CD4-positive, alpha-beta T cell treated with Interleukin-15 for 1 hour (primary cell): ENCODE measurements around the gene LGI1.

Source experiments
- DNase-seq: peaks from one replicate; pipeline ENCODE4 v3.0.0-alpha.2; 2020

Gene LGI1

GRCh38 chr10:93755443-93756116, 2.2 kb upstream of the LGI1 start:
- DNase-seq = no peak

GRCh38 chr10:93756118-93756517, 1.6 kb upstream of the LGI1 start:
- DNase-seq = no peak

GRCh38 chr10:93757136-93757535, 600 bp upstream of the LGI1 start:
- DNase-seq = no peak

GRCh38 chr10:93758508-93758885, 761 bp downstream of the LGI1 start:
- DNase-seq = no peak

GRCh38 chr10:93758891-93759410, 1.2 kb downstream of the LGI1 start:
- DNase-seq = no peak

- no peak for DNase-seq
Measured at GRCh38 chr10:93760490-93760889, 2.8 kb downstream of the LGI1 start.

GRCh38 chr10:93762979-93763391, 5.2 kb downstream of the LGI1 start:
- no peak for DNase-seq

GRCh38 chr10:93766918-93767317, 9.2 kb downstream of the LGI1 start:
- no peak for DNase-seq

GRCh38 chr10:93767724-93768399, 10.1 kb downstream of the LGI1 start:
- no peak for DNase-seq

- no peak for DNase-seq
Measured at GRCh38 chr10:93768892-93769291, 11.2 kb downstream of the LGI1 start.

GRCh38 chr10:93771354-93771753, 13.6 kb downstream of the LGI1 start:
- no peak for DNase-seq

GRCh38 chr10:93773120-93773519, 15.4 kb downstream of the LGI1 start:
- no peak for DNase-seq

GRCh38 chr10:93773705-93774104, 16.0 kb downstream of the LGI1 start:
- DNase-seq = no peak

GRCh38 chr10:93775356-93775755, 17.6 kb downstream of the LGI1 start:
- DNase-seq = no peak

GRCh38 chr10:93777092-93777491, 19.4 kb downstream of the LGI1 start:
- DNase-seq = no peak

GRCh38 chr10:93784059-93784458, 26.3 kb downstream of the LGI1 start:
- DNase-seq = no peak

GRCh38 chr10:93788413-93789208, 30.9 kb downstream of the LGI1 start:
- no peak for DNase-seq

- DNase-seq = no peak
Measured at GRCh38 chr10:93790439-93790838, 32.7 kb downstream of the LGI1 start.

GRCh38 chr10:93796167-93796566, 38.4 kb downstream of the LGI1 start:
- no peak for DNase-seq

GRCh38 chr10:93797825-93798224, 40.1 kb downstream of the LGI1 start:
- DNase-seq = no peak

GRCh38 chr10:93799155-93799708, 41.5 kb downstream of the LGI1 start:
- no peak for DNase-seq

GRCh38 chr10:93804200-93804599, 46.5 kb downstream of the LGI1 start:
- no peak for DNase-seq

- no peak for DNase-seq
Measured at GRCh38 chr10:93806903-93807302, 49.2 kb downstream of the LGI1 start.
